DLD1 (cell line): ENCODE measurements around the gene SH2D3C.
"Not testable (repeated sequence)": the region's sequence is repeated elsewhere in the genome, so short reads cannot be mapped to it uniquely, and the experiment has no call there.

Experiments
- in situ Hi-C: cut with HindIII; loops from 2 replicates; pipeline ENCODE4 v1.10.0; 2017; ENCODE audit warnings: low sequenced_read_pairs

SH2D3C gene

DNA sequence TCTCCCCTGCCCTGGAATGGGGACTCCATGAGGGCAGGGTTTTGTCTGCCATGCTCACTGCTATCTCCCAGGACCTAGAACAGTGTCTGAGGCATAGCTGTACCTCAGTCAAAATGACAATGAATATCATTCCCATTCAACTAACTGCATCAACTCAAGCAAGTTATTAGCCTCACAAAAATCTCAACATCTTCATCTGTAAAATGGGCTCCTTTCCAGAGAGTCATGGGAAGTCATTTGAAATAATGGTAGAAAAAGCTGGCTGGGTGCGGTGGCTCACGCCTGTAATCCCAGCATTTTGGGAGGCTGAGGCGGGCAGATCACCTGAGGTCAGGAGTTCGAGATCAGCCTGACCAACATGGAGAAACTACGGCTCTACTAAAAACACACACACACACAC is 9.4 kb downstream of the SH2D3C start:
- in situ Hi-C loops = loop anchor here (10.0 kb wide), 1 partner anchor 96 kb away; no protein-coding TSS in a partner anchor

- in situ Hi-C loops = loop anchor here (10.0 kb wide), 1 partner anchor 96 kb away; no protein-coding TSS in a partner anchor
Measured at GRCh38 chr9:127768698-127769097, 9.8 kb downstream of the SH2D3C start.

DNA sequence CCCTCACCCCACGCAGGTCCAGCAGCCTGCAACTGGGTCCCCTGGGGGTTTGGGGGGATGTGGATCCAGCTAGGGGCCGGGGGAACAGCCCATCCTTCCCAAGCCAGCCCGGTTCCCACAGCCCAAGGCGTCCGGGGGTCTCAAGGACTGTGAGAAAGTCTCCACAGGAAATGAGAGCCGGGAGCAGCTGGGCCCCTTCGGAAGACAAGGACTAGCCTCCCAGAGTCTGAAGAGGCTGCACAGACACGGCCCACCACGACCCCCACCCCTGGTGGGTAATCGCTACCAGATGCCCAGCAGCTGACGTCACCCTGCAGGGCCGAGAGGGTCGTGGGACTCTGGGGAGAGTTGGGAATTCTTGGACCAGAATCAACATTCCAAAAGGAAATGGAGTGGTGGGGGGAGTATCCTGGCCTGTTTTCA is 10.5 kb downstream of the SH2D3C start:
- in situ Hi-C loops = loop anchor here (10.0 kb wide), 1 partner anchor 97 kb away; no protein-coding TSS in a partner anchor

GRCh38 chr9:127767410-127767809 is 11.1 kb downstream of the SH2D3C start:
- in situ Hi-C loops = loop anchor here (10.0 kb wide), 1 partner anchor 97 kb away; no protein-coding TSS in a partner anchor

DNA sequence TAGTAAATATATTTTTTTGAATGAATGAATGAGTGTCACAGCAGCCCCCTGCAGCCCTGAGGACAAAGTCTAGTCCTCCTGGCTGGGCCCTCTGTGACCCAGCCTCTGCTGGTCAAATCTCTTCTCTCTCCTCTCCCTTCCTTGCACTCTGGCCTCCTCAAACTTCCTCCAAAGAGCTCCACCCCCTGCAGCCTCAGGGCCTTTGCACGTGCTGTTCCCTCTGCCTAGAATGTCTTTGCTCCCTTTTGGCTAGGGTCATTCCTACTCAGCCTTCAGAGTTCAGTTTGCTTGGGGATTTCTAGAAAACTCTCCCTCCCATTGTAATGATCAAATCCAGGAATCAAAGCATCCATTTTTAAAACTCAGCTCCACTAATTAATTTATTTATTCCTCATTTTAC is 13.0 kb downstream of the SH2D3C start:
- in situ Hi-C loops = loop anchor here (10.0 kb wide), 1 partner anchor 99 kb away; no protein-coding TSS in a partner anchor

DNA sequence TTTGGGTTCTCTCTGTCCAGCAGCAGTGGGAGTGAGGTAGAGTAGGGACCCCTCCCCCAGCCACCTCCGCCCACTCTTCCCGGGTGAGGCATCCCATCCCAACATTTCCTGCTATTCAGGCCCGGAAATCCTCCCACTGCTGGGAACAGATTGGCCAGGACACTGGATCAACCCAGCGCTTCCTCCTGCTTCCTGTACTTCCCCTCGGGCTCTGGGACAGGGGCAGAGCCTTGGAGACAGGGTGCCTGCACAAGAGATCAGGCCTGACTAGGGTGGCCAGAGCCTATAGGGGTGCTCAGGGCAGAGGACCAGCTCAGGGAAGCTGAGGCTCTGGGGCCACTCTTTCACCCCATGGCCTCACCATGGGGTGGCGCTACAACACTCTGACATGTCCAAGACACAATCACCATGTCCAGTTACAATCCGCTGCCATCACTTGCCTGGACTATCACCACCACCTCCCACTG is 14.5 kb downstream of the SH2D3C start:
- in situ Hi-C loops = loop anchor here (10.0 kb wide), 1 partner anchor 101 kb away; no protein-coding TSS in a partner anchor

GRCh38 chr9:127762111-127762676 is 16.3 kb downstream of the SH2D3C start:
- in situ Hi-C loops = loop anchor here (10.0 kb wide), 1 partner anchor 103 kb away; no protein-coding TSS in a partner anchor

GRCh38 chr9:127761491-127761956 is 16.9 kb downstream of the SH2D3C start:
- in situ Hi-C loops = loop anchor here (10.0 kb wide), 1 partner anchor 103 kb away; no protein-coding TSS in a partner anchor

DNA sequence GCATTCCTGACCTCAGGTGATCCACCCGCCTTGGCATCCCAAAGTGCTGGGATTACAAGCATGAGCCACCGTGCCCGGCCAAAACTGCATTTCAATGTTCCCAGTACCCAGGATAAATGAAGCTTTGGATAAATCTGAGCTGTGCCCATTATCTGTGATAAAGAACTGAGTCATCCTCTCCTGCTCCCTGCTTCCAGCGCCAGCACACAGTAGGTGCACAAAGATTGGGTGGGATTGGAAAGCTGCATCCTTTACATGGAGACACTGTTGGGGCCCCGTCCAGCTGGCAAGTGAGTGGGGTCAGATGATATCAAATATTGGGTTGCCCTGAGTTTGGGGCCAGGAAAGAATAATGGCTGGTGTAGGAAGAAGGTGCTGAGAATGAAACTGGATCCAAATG is 17.4 kb downstream of the SH2D3C start:
- in situ Hi-C loops = loop anchor here (10.0 kb wide), 1 partner anchor 104 kb away; no protein-coding TSS in a partner anchor

GRCh38 chr9:127758843-127759242 is 19.6 kb downstream of the SH2D3C start:
- in situ Hi-C loops = no loop called here

GRCh38 chr9:127756776-127757175 is 21.7 kb downstream of the SH2D3C start:
- in situ Hi-C loops = not testable (repeated sequence)

DNA sequence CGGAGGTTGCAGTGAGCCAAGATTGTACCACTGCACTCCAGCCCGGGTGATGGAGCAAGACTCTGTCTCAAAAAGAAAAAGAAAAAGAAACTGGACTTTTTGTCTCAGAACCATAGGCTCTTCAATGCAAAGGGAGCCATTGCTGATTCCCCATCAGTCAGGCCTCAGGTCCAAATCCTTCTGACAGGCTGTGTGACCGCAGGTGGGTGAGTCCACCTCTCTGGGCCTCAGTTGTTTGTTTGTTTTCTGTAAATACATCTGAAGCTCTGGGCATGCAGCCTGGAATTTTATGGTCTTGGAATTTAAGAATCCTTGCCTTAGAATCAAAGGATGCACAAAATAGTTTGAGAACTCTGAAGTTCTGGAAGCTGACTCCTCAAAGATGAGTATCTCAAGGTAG is 22.2 kb downstream of the SH2D3C start:
- in situ Hi-C loops = no loop called here

DNA sequence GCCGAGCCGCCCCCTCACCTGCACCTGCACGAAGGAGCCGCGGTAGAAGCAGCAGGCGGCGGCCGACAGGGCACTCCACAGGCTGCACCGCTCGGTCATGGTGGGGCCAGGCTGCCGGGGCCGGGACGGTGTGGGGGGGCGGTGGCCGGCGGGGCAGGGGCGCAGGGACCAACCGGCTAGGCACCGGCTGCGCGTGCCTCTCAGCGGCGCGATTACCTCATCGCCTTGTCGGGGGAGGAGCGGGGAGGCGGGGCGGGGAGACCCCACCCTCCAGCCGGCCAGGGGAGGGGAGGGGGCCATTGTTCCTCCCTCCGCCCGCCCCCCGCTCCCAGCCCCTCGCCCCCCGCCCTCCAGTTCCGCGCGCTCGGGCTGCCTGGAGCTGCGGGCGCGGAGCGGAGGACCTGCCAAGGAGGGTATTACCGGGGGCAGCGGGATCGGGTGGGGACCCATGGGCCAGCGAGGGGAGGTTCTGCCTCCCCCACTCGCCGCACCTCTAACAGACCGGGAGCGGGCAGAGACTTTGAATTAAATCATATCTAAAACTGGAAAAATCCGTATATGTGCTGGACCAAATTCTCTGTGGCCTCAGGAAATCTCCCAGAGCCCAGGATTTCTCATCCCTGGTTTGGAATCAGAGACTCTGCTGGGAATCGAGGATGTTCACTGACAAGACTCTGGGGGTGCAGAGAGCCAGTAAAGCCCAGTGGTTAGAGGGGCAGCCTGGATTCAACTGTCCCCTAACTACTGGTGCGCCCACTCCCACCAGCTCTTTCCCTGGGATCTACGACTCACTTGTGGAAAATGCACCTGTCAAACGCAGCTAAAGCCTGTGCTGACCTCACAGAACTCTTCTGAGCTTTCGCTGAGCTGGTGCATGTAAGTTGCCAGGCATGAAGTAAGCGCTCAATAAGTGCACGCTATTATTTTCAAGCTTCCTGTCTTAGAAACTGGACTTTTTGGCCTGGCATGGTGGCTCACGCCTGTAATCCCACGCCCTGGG is 23.1 kb downstream of the SH2D3C start:
- in situ Hi-C loops = no loop called here

- in situ Hi-C loops = no loop called here
Measured at GRCh38 chr9:127754099-127755060, 24.1 kb downstream of the SH2D3C start.

- in situ Hi-C loops = no loop called here
Measured at GRCh38 chr9:127753622-127754021, 24.8 kb downstream of the SH2D3C start.

DNA sequence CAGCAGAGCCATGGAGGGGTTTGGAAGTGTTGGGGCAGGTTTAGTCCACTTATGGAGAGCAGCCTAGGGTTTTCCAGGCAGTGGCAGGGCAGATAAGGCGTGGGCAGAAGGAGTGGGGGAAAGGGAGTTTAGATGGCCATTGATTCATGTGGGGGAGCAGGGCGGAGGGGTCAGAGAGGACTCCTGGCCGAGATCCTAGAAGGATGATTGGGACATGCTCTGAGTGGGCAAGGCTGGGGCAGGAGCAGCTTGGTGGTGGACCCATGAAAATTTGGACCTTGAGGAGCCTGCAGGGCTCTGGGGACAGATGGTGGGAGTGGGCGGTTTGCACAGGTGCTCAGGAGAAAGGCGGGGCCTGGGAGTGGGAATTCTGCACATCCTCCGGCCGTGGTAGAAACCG is 25.3 kb downstream of the SH2D3C start:
- in situ Hi-C loops = no loop called here

- in situ Hi-C loops = no loop called here
Measured at GRCh38 chr9:127751269-127752054, 27.0 kb downstream of the SH2D3C start.

DNA sequence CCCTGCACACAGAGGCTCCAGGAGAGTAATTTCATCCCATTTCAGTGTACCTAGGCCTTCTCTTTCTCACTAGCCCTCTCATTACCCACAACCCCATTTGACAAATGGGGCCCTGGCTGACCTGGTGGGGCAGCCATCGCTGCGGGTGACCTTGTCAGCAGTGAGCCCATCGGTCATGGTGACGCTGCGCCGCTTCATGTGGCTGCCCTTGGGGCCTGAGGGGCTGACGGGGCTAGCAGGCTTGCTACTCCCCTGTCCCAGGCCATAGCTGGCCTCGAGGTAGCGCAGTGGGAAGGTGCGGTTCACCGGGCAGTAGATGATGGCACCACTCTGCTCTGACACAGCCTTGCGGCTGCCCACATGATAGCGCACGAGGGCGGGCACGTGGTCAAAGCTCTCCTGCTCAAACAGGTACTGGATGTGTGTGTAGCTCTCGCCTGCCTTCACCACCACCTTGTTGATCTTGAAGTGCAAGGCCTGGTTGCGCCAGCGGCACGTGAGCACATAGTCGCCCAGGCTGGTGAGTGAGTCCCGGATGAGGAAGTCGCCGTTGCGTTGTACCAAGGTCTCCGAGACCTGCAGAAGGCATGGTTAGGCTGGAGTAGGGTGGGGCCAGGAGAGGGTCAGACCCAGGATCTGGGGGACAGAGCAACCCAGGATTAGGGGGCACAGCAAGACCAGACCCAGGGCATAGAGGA is 29.2 kb downstream of the SH2D3C start:
- in situ Hi-C loops = no loop called here
